Endothelial cell of umbilical vein (primary cell): Measurements from ENCODE around the gene LDLRAD2.

ENCODE experiments used
- CTCF ChIP-seq, 2 donors: IDR thresholded peaks; 1 replicate in 1 of 2; 2 replicates in 1 of 2; pipeline ENCODE4 v1.5.1; 2011; ENCODE audit warnings: low read length in 2 of 2, mild to moderate bottlenecking in 2 of 2, moderate library complexity in 2 of 2, control low read depth in 1 of 2, inconsistent platforms in 1 of 2, low read depth in 1 of 2; ENCODE audit not compliant: insufficient read depth in 1 of 2; ENCODE audit errors: extremely low read depth in 1 of 2
- EZH2 ChIP-seq: IDR thresholded peaks from 2 replicates; pipeline ENCODE4 v1.6.1; 2012; ENCODE audit warnings: borderline replicate concordance, low read depth, mild to moderate bottlenecking, moderate library complexity, low read length, inconsistent platforms; ENCODE audit not compliant: severe bottlenecking
- POLR2AphosphoS5 ChIP-seq: IDR thresholded peaks from 2 replicates; pipeline ENCODE4 v1.6.1; 2012; ENCODE audit warnings: low read depth, mild to moderate bottlenecking, control low read depth, low read length, moderate library complexity; ENCODE audit not compliant: insufficient read depth

GRCh38 chr1:21864730-21865129 is 52.7 kb downstream of the LDLRAD2 start:
- TF ChIP-seq CTCF (IDR thresholded peaks at IDR 0.05; ENCODE audit: extremely low read depth in 1 of 2, insufficient read depth in 1 of 2, low read depth in 1 of 2, low read length in 2 of 2), result no peak
- no peak for TF ChIP-seq EZH2
- no peak for TF ChIP-seq POLR2AphosphoS5
